Loucy (cell line): ENCODE results near the gene VSX1.

Experiments used
- H2AFZ ChIP-seq: fragments of 200-600 bp; sonication (generic); 2 replicates; pipeline ENCODE4 v1.6.0; 2016; ENCODE audit warnings: antibody characterized with exemption, mild to moderate bottlenecking, low read length, moderate library complexity
- H3F3A ChIP-seq: fragments of 200-600 bp; 2 replicates; pipeline ENCODE4 v1.6.0; 2016; ENCODE audit warnings: antibody characterized with exemption, low read depth, mild to moderate bottlenecking
- H3K27me3 ChIP-seq: fragments of 200-600 bp; sonication (generic); 2 replicates; pipeline ENCODE4 v1.6.1; 2014; ENCODE audit warnings: low read length, mild to moderate bottlenecking; ENCODE audit not compliant: insufficient read depth, poor library complexity, severe bottlenecking
- H3K36me3 ChIP-seq: fragments of 200-600 bp; sonication (generic); 2 replicates; pipeline ENCODE4 v1.6.1; 2016; ENCODE audit warnings: low read length; ENCODE audit not compliant: insufficient read depth
- H3K4me1 ChIP-seq: fragments of 200-600 bp; sonication (generic); 2 replicates; pipeline ENCODE4 v1.5.1; 2014; ENCODE audit warnings: low read length, mild to moderate bottlenecking; ENCODE audit not compliant: insufficient read depth, poor library complexity, severe bottlenecking
- H3K4me2 ChIP-seq: fragments of 200-600 bp; sonication (generic); 2 replicates; pipeline ENCODE4 v1.6.0; 2014; ENCODE audit warnings: antibody characterized with exemption, low read length, low read depth, mild to moderate bottlenecking; ENCODE audit not compliant: poor library complexity, severe bottlenecking
- H3K4me3 ChIP-seq: fragments of 200-600 bp; sonication (generic); 2 replicates; pipeline ENCODE4 v1.5.1; 2014; ENCODE audit warnings: low read length, mild to moderate bottlenecking, mixed read lengths; ENCODE audit not compliant: poor library complexity, severe bottlenecking
- H3K79me2 ChIP-seq: fragments of 200-600 bp; sonication (generic); 2 replicates; pipeline ENCODE4 v1.6.1; 2014; ENCODE audit warnings: low read length; ENCODE audit not compliant: insufficient read depth
- H3K9ac ChIP-seq: fragments of 200-600 bp; sonication (generic); 2 replicates; pipeline ENCODE4 v1.6.0; 2014; ENCODE audit warnings: mild to moderate bottlenecking, low read depth, low read length, moderate library complexity; ENCODE audit not compliant: poor library complexity, severe bottlenecking
- H3K9me2 ChIP-seq: fragments of 200-600 bp; sonication (generic); replicated peaks from 2 replicates; pipeline ENCODE4 v1.6.1; 2016; ENCODE audit warnings: low read depth, low read length, mixed read lengths
- H3K9me3 ChIP-seq: fragments of 200-600 bp; sonication (generic); 2 replicates; pipeline ENCODE4 v1.6.1; 2014; ENCODE audit warnings: mild to moderate bottlenecking, antibody characterized with exemption, low read length, low read depth; ENCODE audit not compliant: insufficient read depth
- H4K20me1 ChIP-seq: fragments of 200-600 bp; sonication (generic); 2 replicates; pipeline ENCODE4 v1.6.0; 2014; ENCODE audit warnings: antibody characterized with exemption, low read length, mild to moderate bottlenecking; ENCODE audit not compliant: insufficient read depth, poor library complexity, severe bottlenecking
- EZH2phosphoT487 ChIP-seq: fragments of 200-600 bp; IDR thresholded peaks from 2 replicates; pipeline ENCODE4 v1.6.1; 2018; ENCODE audit warnings: antibody characterized with exemption, mild to moderate bottlenecking, moderate library complexity, borderline replicate concordance
- TF ChIP-seq, protein P1 (sequence below): fragments of 200-600 bp; sonication (generic); conservative IDR thresholded peaks from 2 replicates; pipeline ENCODE4 v1.5.1; 2014; ENCODE audit warnings: mild to moderate bottlenecking, antibody characterized with exemption, low read length

VSX1 gene

DNA sequence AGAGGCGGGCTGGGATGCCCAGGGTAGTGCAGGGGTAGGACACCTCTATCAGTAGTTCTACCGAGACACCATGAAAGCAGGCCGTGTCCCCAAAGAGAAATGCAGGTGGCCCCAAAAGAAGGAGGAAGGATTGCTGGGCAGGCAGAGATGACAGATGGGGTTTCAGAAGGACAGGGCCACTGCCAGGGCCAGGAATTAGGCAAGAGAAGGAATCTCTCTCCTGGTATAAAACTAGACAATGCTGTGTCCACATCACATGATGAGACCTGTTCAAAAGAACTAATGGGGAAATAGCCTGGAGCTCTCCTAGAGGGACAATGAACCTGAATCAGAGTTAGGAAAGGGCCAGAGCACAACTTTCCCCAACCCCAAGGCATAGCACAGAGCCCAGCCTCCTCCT, 21.6 kb upstream of the VSX1 start:
- H3K9me3 ChIP-seq = no peaks in the 10 kb centered on the region
- no peaks in the 10 kb centered on the region for H3K9me2 ChIP-seq
- no peaks in the 10 kb centered on the region for H3K27me3 ChIP-seq
- no peak overlapping the region for H3K4me2 ChIP-seq
- H2AFZ ChIP-seq = no peak overlapping the region
- no peaks in the 10 kb centered on the region for H3F3A ChIP-seq
- TF ChIP-seq, protein P1, sequence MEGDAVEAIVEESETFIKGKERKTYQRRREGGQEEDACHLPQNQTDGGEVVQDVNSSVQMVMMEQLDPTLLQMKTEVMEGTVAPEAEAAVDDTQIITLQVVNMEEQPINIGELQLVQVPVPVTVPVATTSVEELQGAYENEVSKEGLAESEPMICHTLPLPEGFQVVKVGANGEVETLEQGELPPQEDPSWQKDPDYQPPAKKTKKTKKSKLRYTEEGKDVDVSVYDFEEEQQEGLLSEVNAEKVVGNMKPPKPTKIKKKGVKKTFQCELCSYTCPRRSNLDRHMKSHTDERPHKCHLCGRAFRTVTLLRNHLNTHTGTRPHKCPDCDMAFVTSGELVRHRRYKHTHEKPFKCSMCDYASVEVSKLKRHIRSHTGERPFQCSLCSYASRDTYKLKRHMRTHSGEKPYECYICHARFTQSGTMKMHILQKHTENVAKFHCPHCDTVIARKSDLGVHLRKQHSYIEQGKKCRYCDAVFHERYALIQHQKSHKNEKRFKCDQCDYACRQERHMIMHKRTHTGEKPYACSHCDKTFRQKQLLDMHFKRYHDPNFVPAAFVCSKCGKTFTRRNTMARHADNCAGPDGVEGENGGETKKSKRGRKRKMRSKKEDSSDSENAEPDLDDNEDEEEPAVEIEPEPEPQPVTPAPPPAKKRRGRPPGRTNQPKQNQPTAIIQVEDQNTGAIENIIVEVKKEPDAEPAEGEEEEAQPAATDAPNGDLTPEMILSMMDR = no peak
- TF ChIP-seq EZH2phosphoT487 = no peak
- H3K79me2 ChIP-seq = no peaks in the 10 kb centered on the region
- H3K4me3 ChIP-seq = no peak overlapping the region
- H3K36me3 ChIP-seq = no peaks in the 10 kb centered on the region
- H3K9ac ChIP-seq = no peak overlapping the region
- H3K4me1 ChIP-seq = peaks cover 11% of the 10 kb centered on the region
- H4K20me1 ChIP-seq = no peaks in the 10 kb centered on the region

DNA sequence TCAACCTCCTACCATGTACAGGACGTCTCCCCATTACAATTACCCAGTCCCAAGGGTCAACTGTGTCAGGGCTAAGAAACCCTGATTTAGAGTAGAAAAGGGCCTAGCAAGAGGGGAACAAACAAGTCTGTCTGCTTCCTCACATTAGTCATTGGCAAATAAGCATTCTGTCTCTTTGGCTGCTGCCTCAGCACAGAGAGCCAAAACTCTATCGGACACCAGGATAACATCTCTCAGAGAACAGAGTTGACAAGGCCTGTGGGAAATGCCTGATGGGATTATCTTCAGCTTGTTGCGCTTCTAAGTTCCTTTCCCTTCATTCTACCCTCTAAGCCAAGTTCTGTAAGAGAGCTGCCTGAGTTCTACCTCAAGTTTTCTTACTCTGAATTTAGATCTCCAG, 19.0 kb upstream of the VSX1 start:
- no peaks in the 10 kb centered on the region for H4K20me1 ChIP-seq
- H3K4me3 ChIP-seq = no peak overlapping the region
- H3K27me3 ChIP-seq = no peaks in the 10 kb centered on the region
- TF ChIP-seq, protein P1 = no peak
- no peaks in the 10 kb centered on the region for H3K36me3 ChIP-seq
- H3K79me2 ChIP-seq = no peaks in the 10 kb centered on the region
- no peak overlapping the region for H2AFZ ChIP-seq
- H3K9ac ChIP-seq = no peak overlapping the region
- H3K9me3 ChIP-seq = no peaks in the 10 kb centered on the region
- H3F3A ChIP-seq = no peaks in the 10 kb centered on the region
- H3K4me1 ChIP-seq = peaks cover 11% of the 10 kb centered on the region
- no peak overlapping the region for H3K4me2 ChIP-seq
- no peaks in the 10 kb centered on the region for H3K9me2 ChIP-seq

DNA sequence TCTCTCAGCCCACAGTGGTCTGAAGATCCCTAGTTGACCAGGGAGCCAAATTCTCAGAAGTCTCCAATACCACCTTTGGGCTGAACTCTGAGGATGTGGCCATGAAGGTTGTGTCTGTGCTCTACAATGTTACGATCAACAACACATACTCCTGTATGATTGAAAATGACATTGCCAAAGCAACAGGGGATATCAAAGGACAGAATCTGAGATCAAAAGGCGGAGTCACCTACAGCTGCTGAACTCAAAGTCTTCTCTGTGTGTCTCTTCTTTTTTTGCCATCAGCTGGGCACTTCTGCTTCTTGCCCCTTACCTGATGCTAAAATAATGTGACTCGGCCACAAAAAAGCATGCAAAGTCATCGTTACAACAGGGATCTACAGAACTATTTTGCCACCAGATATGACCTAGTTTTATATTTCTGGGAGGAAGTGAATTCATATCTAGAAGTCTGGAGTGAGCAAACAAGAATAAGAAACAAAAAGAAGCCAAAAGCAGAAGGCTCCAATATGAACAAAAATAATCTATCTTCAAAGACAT, 17.7 kb upstream of the VSX1 start:
- Histone ChIP-seq H3K9ac (no peak overlapping the region), H3K9me2 (no peaks in the 10 kb centered on the region), H2AFZ (no peak overlapping the region), H3K4me2 (no peak overlapping the region), H3K9me3 (no peaks in the 10 kb centered on the region), H3K27me3 (no peaks in the 10 kb centered on the region), H3K36me3 (no peaks in the 10 kb centered on the region), H3K79me2 (no peaks in the 10 kb centered on the region), H3K4me3 (no peak overlapping the region), H3K4me1 (peaks cover 11% of the 10 kb centered on the region), H3F3A (no peaks in the 10 kb centered on the region), H4K20me1 (no peaks in the 10 kb centered on the region)
- no peak for TF ChIP-seq EZH2phosphoT487
- TF ChIP-seq, protein P1 = no peak
